K562 (cell line): ENCODE results near the gene SLC38A1. TPM values are rescaled to one million over a fixed set of nuclear protein-coding genes. Genes with fewer than 3 reads are reported as not detected.

Experiments used
- BRD9 ChIP-seq: fragments of 450-650 bp; IDR thresholded peaks from 2 replicates; pipeline ENCODE4 v1.6.1; 2018; ENCODE audit warnings: low read depth; ENCODE audit not compliant: partially characterized antibody
- ESRRA ChIP-seq: fragments of 450-650 bp; IDR thresholded peaks from 2 replicates; pipeline ENCODE4 v1.6.1; 2014; ENCODE audit warnings: low read depth, mild to moderate bottlenecking, moderate library complexity, borderline replicate concordance
- EZH2 ChIP-seq: IDR thresholded peaks from 2 replicates; pipeline ENCODE4 v1.6.1; 2012; ENCODE audit warnings: low read depth, mild to moderate bottlenecking, inconsistent platforms, low read length, borderline replicate concordance
- GABPB2 ChIP-seq: fragments of 250-450 bp; sonication (Bioruptor Pico); conservative IDR thresholded peaks from 2 replicates; pipeline ENCODE4 v1.5.1; 2021; ENCODE audit warnings: mild to moderate bottlenecking
- HDGF ChIP-seq: fragments of 450-650 bp; IDR thresholded peaks from 2 replicates; pipeline ENCODE4 v1.6.1; 2016
- MCM5 ChIP-seq: fragments of 450-650 bp; IDR thresholded peaks from 2 replicates; pipeline ENCODE4 v1.6.1; 2016; ENCODE audit warnings: low read depth
- RNF2 ChIP-seq: sonication (generic); IDR thresholded peaks from 2 replicates; pipeline ENCODE4 v1.6.1; 2016
- SAFB2 ChIP-seq: fragments of 200-400 bp; formaldehyde crosslinking; IDR thresholded peaks from 2 replicates; pipeline ENCODE4 v1.6.1; 2018; ENCODE audit warnings: borderline replicate concordance, low read length, low read depth, moderate library complexity; ENCODE audit not compliant: severe bottlenecking
- TAF9B ChIP-seq: fragments of 450-650 bp; IDR thresholded peaks from 2 replicates; pipeline ENCODE4 v1.6.1; 2018; ENCODE audit warnings: mild to moderate bottlenecking; ENCODE audit not compliant: partially characterized antibody
- ZBTB7A ChIP-seq: IDR thresholded peaks from 2 replicates; pipeline ENCODE4 v1.6.1; 2011; ENCODE audit warnings: low read depth, mild to moderate bottlenecking, low read length, moderate library complexity, borderline replicate concordance; ENCODE audit not compliant: control insufficient read depth
- ZC3H4 ChIP-seq: sonication (generic); formaldehyde crosslinking; IDR thresholded peaks from 2 replicates; pipeline ENCODE4 v1.9.0; 2021; ENCODE audit warnings: missing genetic modification reagents, borderline replicate concordance
- ZFP36 ChIP-seq: fragments of 150-350 bp; IDR thresholded peaks from 2 replicates; pipeline ENCODE4 v1.6.1; 2018; ENCODE audit warnings: low read length, low read depth; ENCODE audit not compliant: partially characterized antibody
- ZNF143 ChIP-seq: sonication (generic); formaldehyde crosslinking; IDR thresholded peaks from 2 replicates; pipeline ENCODE4 v1.9.0; 2022; ENCODE audit warnings: mild to moderate bottlenecking, missing genetic modification reagents
- ZNF217 ChIP-seq: sonication (generic); formaldehyde crosslinking; IDR thresholded peaks from 2 replicates; pipeline ENCODE4 v1.8.0; 2022; ENCODE audit warnings: mild to moderate bottlenecking, missing genetic modification reagents
- ZNF668 ChIP-seq: fragments of 250-450 bp; sonication (Bioruptor Pico); IDR thresholded peaks from 2 replicates; pipeline ENCODE4 v1.8.0; 2022; ENCODE audit warnings: mild to moderate bottlenecking, inconsistent platforms
- polyA plus RNA-seq, 8 experiments: library from polyadenylated mRNA; depleted of rRNA in 4 of 8; stranded (reverse) in 5 of 8; unstranded in 3 of 8; fragments of >200 nt; fragmentation: Nextera tagmentation in 2 of 8; fragmentation: Illumina TruSeq in 1 of 8; extraction: Ambion mirVana in 2 of 8; extraction: Trizol in 1 of 8; gene quantifications; 2 replicates each; pipeline versions ENCODE4 v1.2.1 to v1.2.3, GENCODE V29; 2011 to 2014; ENCODE audit warnings: inconsistent platforms in 1 of 8, missing spikeins in 1 of 8
- total RNA-seq, 7 experiments: library from RNA; depleted of rRNA in 6 of 7; stranded (reverse); fragments of >200 nt in 6 of 7; fragmentation: Illumina TruSeq in 2 of 7; extraction: Trizol in 2 of 7; gene quantifications; 2 replicates each; pipeline versions ENCODE4 v1.2.1 to v1.2.3, GENCODE V29; 2011 to 2021; ENCODE audit warnings: low replicate concordance in 1 of 7
- TF ChIP-seq, protein P1 (sequence below): IDR thresholded peaks from 3 replicates; pipeline ENCODE4 v1.6.1; 2011; ENCODE audit warnings: borderline replicate concordance, mild to moderate bottlenecking, moderate library complexity; ENCODE audit not compliant: insufficient read length; ENCODE audit errors: extremely low read depth
- TF ChIP-seq, protein P2 (sequence below), 2 experiments: IDR thresholded peaks; 2 replicates each; pipeline ENCODE4 v1.6.1; 2012; ENCODE audit warnings: improper control_type of control experiment in 2 of 2, low read depth in 2 of 2, low read length in 2 of 2, borderline replicate concordance in 1 of 2
- TF ChIP-seq, protein P3 (sequence below): fragments of 450-650 bp; IDR thresholded peaks from 2 replicates; pipeline ENCODE4 v1.6.1; 2018; ENCODE audit not compliant: partially characterized antibody
- TF ChIP-seq, protein P4 (sequence below): fragments of 450-650 bp; IDR thresholded peaks from 2 replicates; pipeline ENCODE4 v1.6.1; 2016; ENCODE audit warnings: low read depth, mild to moderate bottlenecking, moderate library complexity

Gene SLC38A1
- total and polyA plus RNA-seq, 9 of the 15 experiments (the other 6 are each of a cell fraction or from before 2014, with no cell fraction given), result 51.9 to 112 (median 75.0) TPM

DNA sequence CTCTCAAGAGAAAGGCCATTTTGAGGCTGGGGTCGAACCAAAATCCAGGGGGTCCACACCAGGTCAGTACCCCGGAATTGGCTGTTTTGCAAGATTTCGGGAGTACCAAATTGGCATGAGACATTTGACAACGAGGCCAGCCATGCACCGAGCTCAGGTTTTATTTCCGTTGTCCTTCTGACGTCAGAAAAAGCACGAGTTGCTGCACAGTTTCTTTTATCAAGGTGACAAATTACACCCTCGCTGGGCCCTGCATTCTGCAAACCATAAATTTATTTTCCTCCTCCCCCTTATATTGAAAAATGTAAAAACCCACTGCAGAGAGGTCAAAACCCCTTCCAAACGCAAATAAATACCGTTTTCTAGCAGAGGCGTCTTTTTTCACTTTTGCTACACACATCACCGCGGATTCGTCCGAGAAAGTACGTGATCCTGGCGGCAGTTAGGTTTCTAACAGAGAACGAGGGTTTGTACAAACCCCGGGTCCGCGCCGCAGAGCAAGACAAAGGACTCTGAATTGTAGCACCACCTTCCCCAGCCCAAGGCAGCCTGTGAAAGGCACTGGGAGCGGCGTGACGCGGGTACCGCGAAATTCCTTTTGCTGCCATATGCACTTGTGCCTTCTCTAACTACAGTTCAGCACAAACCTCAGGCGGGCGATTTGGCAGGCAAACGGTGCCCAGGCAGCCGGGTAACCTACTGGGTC, 1.8 kb downstream of the SLC38A1 start (continued):
- no peak for TF ChIP-seq ZNF668 (CRISPR knock-in tag)
- TF ChIP-seq ZFP36, result no peak
- TF ChIP-seq, protein P1, sequence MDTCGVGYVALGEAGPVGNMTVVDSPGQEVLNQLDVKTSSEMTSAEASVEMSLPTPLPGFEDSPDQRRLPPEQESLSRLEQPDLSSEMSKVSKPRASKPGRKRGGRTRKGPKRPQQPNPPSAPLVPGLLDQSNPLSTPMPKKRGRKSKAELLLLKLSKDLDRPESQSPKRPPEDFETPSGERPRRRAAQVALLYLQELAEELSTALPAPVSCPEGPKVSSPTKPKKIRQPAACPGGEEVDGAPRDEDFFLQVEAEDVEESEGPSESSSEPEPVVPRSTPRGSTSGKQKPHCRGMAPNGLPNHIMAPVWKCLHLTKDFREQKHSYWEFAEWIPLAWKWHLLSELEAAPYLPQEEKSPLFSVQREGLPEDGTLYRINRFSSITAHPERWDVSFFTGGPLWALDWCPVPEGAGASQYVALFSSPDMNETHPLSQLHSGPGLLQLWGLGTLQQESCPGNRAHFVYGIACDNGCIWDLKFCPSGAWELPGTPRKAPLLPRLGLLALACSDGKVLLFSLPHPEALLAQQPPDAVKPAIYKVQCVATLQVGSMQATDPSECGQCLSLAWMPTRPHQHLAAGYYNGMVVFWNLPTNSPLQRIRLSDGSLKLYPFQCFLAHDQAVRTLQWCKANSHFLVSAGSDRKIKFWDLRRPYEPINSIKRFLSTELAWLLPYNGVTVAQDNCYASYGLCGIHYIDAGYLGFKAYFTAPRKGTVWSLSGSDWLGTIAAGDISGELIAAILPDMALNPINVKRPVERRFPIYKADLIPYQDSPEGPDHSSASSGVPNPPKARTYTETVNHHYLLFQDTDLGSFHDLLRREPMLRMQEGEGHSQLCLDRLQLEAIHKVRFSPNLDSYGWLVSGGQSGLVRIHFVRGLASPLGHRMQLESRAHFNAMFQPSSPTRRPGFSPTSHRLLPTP, result no peak
- TF ChIP-seq GABPB2 (CRISPR knock-in tag), result no peak
- TF ChIP-seq, protein P2, sequence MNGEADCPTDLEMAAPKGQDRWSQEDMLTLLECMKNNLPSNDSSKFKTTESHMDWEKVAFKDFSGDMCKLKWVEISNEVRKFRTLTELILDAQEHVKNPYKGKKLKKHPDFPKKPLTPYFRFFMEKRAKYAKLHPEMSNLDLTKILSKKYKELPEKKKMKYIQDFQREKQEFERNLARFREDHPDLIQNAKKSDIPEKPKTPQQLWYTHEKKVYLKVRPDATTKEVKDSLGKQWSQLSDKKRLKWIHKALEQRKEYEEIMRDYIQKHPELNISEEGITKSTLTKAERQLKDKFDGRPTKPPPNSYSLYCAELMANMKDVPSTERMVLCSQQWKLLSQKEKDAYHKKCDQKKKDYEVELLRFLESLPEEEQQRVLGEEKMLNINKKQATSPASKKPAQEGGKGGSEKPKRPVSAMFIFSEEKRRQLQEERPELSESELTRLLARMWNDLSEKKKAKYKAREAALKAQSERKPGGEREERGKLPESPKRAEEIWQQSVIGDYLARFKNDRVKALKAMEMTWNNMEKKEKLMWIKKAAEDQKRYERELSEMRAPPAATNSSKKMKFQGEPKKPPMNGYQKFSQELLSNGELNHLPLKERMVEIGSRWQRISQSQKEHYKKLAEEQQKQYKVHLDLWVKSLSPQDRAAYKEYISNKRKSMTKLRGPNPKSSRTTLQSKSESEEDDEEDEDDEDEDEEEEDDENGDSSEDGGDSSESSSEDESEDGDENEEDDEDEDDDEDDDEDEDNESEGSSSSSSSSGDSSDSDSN (IDR thresholded peaks at IDR 0.05; ENCODE audit: borderline replicate concordance in 1 of 2, low read depth in 2 of 2, low read length in 2 of 2), result no peak
- no peak for TF ChIP-seq MCM5
- no peak for TF ChIP-seq ZNF217 (CRISPR knock-in tag)
- peak; percentile 86; the same call in 1 of the 2 replicates for TF ChIP-seq ZBTB7A
- TF ChIP-seq SAFB2, result no peak
- no peak for TF ChIP-seq EZH2
- TF ChIP-seq, protein P3, sequence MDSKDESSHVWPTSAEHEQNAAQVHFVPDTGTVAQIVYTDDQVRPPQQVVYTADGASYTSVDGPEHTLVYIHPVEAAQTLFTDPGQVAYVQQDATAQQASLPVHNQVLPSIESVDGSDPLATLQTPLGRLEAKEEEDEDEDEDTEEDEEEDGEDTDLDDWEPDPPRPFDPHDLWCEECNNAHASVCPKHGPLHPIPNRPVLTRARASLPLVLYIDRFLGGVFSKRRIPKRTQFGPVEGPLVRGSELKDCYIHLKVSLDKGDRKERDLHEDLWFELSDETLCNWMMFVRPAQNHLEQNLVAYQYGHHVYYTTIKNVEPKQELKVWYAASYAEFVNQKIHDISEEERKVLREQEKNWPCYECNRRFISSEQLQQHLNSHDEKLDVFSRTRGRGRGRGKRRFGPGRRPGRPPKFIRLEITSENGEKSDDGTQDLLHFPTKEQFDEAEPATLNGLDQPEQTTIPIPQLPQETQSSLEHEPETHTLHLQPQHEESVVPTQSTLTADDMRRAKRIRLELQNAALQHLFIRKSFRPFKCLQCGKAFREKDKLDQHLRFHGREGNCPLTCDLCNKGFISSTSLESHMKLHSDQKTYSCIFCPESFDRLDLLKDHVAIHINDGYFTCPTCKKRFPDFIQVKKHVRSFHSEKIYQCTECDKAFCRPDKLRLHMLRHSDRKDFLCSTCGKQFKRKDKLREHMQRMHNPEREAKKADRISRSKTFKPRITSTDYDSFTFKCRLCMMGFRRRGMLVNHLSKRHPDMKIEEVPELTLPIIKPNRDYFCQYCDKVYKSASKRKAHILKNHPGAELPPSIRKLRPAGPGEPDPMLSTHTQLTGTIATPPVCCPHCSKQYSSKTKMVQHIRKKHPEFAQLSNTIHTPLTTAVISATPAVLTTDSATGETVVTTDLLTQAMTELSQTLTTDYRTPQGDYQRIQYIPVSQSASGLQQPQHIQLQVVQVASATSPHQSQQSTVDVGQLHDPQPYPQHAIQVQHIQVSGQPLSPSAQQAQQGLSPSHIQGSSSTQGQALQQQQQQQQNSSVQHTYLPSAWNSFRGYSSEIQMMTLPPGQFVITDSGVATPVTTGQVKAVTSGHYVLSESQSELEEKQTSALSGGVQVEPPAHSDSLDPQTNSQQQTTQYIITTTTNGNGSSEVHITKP, result peak; percentile 34
- no peak for TF ChIP-seq HDGF
- TF ChIP-seq ZC3H4 (CRISPR knock-in tag), result no peak
- TF ChIP-seq, protein P4, sequence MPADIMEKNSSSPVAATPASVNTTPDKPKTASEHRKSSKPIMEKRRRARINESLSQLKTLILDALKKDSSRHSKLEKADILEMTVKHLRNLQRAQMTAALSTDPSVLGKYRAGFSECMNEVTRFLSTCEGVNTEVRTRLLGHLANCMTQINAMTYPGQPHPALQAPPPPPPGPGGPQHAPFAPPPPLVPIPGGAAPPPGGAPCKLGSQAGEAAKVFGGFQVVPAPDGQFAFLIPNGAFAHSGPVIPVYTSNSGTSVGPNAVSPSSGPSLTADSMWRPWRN, result no peak
- no peak for TF ChIP-seq RNF2
- TF ChIP-seq BRD9, result peak; percentile 50
- no peak for TF ChIP-seq ZNF143 (CRISPR knock-in tag)
- TF ChIP-seq TAF9B, result peak; percentile 24
- TF ChIP-seq ESRRA, result no peak
